GM23338 (cell line): ENCODE measurements around the gene TBK1.

Experiments
- CREB1 ChIP-seq: fragments of 250-450 bp; sonication (Bioruptor Pico); IDR thresholded peaks from 2 replicates; pipeline ENCODE4 v1.5.0; 2020; ENCODE audit warnings: low read depth, mild to moderate bottlenecking, moderate library complexity
- CTCF ChIP-seq, 2 experiments: fragments of 200-600 bp in 1 of 2; sonication (generic) in 1 of 2; conservative IDR thresholded peaks; 2 replicates each; pipeline versions ENCODE4 v1.5.1 to v1.6.1; 2016 to 2017; ENCODE audit warnings: antibody characterized with exemption in 2 of 2, low read depth in 2 of 2, mild to moderate bottlenecking in 2 of 2, moderate library complexity in 1 of 2
- EZH2 ChIP-seq: fragments of 200-600 bp; sonication (generic); IDR thresholded peaks from one replicate; pipeline ENCODE4 v1.8.0; 2017; ENCODE audit warnings: antibody characterized with exemption, mild to moderate bottlenecking, low read depth; ENCODE audit not compliant: unreplicated experiment
- EZH2phosphoT487 ChIP-seq: fragments of 200-600 bp; sonication (generic); IDR thresholded peaks from one replicate; pipeline ENCODE4 v1.8.1; 2018; ENCODE audit warnings: antibody characterized with exemption; ENCODE audit not compliant: unreplicated experiment
- JUNB ChIP-seq: IDR thresholded peaks from one replicate; pipeline ENCODE4 v1.6.1; 2016; ENCODE audit warnings: antibody characterized with exemption; ENCODE audit not compliant: unreplicated experiment
- NANOG ChIP-seq: IDR thresholded peaks from 2 replicates; pipeline ENCODE4 v1.6.1; 2016; ENCODE audit warnings: antibody characterized with exemption, borderline replicate concordance
- POLR2AphosphoS5 ChIP-seq: IDR thresholded peaks from 2 replicates; pipeline ENCODE4 v1.6.1; 2016; ENCODE audit warnings: antibody characterized with exemption, low read depth
- REST ChIP-seq: IDR thresholded peaks from one replicate; pipeline ENCODE4 v1.6.1; 2018; ENCODE audit warnings: antibody characterized with exemption; ENCODE audit not compliant: unreplicated experiment

- TF ChIP-seq CTCF (conservative IDR thresholded peaks at IDR 0.05; ENCODE audit: low read depth in 2 of 2) (no peak), POLR2AphosphoS5 (no peak), CREB1 (CRISPR knock-in tag) (no peak), JUNB (no peak), REST (no peak), EZH2 (no peak), EZH2phosphoT487 (no peak), NANOG (no peak)
Measured at GRCh38 chr12:64510667-64511066, 58.7 kb downstream of the TBK1 start.
